Stimulated activated CD4-positive, alpha-beta T cell treated with anti-CD3 and anti-CD28 coated beads, Interleukin-12 subunit alpha, Interleukin-12 subunit beta, amount 100 ng/mL, for 48 hours (primary cell): Measurements from ENCODE around the gene LAPTM5.

Experiments used
- DNase-seq, 3 donors: peaks; one replicate each; pipeline ENCODE4 v3.0.0-alpha.2; 2020; ENCODE audit warnings: low read depth in 2 of 3, low spot score in 1 of 3

The LAPTM5 gene

DNA sequence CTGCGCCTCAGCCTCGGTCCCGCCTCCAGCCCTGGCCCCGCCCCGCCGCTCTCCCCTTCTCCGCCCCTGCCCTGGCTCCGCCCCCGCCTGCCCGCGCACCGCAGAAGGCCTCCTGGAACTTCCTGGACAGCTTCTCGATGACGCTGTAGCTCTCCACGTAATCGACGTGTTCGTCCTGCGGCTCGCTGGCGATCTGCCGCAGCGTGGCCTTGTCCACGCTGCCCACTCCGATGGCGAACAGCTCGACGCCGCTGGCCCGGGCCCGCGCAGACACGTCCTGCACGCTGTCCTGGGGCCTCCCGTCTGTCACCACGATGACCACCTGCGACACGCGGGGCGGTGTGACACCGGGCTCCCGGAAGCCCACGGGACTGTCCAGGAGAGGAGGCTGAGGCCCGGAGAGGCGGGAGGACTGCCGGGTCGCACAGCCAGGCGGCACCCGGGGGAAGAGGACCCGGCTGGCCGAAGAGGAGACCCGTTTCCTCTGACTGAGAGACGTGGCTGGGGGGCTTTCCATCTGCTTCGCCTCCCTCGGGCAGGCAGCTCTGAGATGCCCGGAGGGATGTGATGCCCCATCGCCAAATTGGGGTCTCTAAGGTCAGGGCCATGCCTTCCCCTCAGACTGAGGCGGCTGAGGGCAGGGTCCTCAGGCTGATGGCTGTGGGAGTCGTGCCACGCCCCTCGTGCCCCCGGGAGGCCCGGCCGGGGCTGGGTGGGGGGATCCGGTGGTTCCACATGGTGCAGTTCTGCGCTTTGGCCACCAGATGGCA is 38.8 kb downstream of the LAPTM5 start:
- peak; percentile 73 to 91 (median 75) for DNase-seq

DNA sequence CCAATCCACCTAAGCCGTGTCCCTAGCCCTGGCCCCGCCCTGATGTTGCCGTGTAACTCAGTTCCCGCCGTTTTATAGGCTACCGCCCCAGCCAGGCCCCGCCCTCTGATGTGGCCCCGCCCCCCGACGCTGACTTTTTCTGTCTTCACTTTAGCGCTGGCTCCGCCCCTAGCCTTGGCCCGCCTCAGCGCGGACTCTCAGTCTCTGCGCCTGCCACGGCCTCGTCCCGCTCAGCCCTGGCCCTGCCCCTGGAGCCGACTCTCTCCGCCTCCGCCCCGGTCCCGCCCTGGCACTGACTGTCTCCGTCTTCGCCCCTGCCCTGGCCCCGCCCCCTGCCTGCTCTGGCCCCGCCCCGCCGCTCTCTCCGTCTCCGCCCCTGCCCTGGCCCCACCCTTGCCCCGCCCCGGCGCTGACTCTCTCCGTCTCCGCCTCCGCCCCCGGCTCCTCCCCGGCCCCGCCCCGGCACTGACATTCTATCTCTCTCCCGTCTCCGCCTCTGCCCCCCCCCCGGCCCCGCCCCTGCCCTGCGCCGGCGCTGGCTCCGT is 39.4 kb downstream of the LAPTM5 start:
- DNase-seq: peak; percentile 98 to 100 (median 99)

DNA sequence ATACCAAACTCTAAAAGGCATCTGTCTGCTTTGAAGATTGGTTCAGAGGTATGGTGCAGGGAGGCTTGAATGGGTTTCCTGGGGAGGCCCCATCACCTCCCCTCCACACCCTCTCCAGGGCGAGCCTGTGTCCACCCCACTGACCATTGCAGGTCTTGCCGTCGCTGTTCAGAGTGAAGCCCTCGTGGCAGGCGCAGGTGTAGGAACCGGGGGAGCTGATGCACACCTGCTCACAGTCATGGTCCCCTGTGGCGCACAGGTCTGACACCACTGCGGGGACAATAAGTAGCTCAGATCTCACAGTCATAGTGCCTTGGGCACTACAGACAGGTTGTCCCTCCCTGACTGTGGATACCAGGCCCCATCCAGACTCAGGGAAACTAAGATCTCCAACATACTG is 40.9 kb downstream of the LAPTM5 start:
- DNase-seq: no peak

DNA sequence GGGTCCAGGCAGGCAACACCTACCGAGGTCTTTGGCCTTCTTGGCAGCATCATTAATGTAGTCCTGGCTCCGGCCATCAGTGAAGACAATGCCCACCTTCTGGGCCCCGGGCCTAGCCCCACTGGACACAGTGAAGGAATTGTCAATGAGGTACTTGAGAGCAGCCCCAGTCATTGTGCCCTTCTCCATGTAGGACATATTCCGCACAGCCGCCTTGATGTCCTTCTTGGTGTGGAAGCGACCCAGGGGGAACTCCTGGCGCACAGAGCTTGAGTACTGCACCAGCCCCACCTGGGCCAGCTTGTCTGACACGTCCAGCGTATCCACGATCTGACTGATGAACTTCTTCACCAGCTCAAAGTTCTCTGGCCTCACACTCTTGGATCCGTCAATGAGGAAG is 41.7 kb downstream of the LAPTM5 start:
- DNase-seq: no peak

DNA sequence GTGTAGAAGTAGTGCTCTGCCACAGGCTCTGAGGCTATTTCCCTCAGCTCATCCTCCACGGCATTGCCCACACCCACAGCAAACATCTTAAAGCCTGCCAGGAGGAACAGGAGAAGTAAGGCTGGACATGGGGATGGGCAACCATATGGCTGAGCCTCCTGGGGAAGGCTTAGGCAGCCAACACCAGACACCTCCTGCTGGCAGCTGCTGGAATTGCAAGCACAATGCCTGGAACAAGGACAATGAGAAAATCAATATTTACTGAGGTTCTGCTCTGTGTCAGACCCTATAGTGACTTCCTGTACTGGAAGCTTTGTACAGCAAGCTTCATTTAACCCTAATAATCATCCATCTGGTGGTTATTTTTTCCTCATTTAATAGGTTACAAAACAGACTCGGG is 42.4 kb downstream of the LAPTM5 start:
- peak in 1 of 3 donors; percentile 26 for DNase-seq

DNA sequence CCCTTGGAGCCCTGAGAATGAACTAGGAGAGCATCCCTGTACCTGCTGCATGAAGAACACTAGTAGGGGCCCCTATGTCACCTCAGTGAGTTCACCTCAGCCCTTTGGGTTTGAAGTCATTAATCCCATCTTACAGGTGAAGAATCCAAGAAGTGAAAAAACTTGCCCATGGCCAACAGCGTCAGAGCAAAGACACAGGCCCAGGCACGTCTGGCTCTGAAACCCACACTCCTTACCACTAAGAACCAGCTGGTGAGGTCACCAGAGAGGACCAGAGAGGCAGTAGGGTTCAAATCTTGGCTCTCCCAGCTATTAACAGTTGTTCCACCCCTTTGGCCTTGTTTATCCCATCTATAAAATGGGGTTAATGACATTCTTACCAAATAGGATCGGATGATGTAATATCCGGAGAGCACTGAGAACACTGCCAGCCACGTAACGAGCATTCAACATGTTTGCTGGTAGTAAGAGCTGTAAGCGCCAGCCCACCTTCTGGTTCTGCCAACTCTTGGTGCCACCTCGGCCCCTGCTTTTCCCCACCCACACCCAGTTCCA is 43.0 kb downstream of the LAPTM5 start:
- no peak for DNase-seq

DNA sequence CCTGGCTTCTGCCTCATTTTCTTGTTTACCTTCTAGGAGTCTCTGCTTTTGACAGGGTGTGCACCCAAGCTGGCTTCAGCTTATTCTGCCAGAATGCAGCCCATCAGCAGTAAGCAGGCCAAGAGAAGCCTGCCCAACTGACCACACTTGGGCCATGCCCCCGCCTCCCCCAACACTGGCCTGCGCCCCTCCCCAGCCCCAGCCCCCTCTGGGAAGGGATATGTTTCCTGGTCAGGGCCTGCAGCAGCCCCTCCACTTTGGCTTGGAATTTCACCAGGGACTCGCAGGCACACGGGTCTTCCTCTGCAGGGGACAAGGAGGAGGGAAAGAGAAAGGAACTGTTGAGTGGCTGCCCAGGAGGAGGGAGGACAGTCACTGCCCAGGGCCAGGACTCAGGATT is 43.5 kb downstream of the LAPTM5 start:
- DNase-seq: no peak

DNA sequence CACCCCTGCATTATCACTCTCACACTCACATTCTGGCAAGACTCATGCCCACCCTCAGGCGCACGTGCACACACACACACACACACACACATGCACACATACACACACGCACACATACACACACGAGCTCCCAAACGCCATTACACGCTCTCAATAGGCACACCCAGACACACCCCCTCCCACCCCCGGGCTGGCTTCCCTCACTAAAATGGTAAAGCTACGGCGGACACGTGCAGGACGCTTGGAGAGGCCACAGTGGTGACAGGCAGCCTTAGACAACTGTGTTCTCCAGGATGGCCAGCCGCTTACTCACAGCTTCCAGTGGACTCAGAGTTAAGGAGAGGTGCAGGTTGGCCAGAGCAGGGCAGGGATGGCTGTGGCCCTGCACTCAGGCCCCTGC is 44.3 kb downstream of the LAPTM5 start:
- no peak for DNase-seq

DNA sequence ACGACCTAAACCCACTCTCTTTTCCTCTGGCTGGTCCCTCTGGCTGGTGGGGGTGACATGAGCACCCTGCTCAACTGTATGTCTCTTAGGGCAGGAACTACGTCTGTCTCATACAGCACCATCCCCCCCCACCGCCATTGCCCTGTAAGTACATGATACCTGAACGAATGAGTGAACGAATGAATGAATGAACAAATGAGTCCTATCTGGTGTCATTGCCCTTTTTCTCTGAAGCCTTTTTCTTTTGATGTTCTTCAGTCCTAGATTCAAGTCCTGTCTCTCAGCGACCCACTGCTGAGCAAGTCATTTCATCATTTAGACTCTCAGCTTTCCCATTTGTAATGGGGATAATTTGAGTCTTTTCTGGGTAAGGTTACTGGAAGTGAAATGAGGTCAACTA is 45.0 kb downstream of the LAPTM5 start:
- no peak for DNase-seq

DNA sequence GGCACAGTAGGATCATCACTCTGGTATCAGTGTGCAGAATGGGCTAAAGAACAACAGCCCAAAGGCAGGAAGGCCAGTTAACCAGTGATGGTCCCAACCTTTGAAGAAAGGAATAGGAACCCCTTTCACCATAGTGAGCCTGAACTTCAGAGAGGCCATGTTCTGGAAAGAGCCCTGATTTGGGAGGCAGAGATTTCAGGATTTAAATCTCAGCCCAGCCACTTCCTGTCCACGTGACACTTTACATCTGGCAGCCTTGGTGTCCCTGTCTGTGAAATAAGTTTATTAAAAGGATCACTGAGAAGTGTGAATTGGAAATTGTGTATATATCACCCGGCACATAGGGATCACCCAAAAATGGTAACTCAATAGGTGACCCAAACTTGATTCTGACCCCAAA is 47.2 kb downstream of the LAPTM5 start:
- no peak for DNase-seq

DNA sequence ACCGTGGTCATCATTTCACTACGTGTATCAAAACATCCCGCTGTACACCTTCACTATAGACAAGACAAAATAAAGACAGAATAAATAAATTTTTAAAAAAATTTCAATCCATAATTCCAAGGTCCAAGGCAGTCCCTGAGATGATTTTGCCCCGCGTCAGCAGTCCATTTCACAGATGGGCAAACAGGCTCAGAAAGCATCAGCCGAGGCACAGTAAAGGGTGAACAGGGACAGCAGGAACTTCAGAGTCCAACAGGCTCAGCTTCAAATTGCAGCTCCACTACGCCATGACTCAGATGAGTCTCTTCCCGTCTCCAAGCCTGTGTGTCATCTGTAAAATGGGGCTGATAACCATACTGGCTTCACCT is 49.2 kb downstream of the LAPTM5 start:
- DNase-seq: no peak

DNA sequence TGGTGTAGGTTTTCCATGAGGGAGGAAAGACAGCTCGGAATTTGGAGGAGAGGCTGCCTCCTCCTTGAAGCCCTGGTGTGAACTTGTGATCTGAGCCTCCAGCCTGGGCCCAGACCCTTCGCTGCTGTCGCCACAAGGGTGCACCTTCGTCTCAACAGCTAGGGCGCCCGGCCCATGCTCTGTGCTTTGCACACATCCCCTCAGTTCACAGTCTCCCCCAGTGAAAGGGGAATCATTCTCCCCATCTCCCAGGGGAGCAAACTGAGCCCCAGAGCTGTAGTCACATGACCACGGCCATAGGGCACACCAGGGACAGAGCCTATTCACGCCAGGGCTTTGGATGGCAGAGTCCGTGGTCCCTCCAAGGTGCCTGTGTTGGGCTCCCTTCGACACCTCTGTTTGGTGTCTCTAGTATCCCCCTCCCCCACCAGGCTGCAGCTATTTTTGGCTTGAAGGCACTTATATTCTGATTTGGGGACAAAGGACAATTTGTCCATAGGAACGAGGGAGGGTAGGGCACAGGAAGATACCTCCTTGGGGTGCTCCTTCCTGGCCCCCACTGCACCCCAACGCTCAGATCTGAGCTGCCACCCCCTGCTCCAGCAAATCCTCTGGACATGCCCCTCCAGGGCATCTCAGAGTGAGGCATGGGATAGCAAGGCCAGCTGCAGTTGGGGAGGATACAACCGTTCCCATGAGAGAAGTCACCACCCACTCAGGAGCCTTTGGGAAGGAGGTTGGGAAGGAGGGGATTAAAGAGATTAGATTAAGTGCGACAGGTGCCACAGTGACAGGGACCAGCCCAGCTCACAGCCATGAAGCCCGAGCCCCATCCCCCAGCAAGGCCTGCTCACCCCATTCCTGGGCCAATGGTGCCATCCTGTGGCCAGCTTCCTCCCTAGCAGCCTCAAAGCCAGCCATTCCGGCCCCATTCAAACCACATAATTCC is 49.9 kb downstream of the LAPTM5 start:
- peak; percentile 56 to 77 (median 56) for DNase-seq

DNA sequence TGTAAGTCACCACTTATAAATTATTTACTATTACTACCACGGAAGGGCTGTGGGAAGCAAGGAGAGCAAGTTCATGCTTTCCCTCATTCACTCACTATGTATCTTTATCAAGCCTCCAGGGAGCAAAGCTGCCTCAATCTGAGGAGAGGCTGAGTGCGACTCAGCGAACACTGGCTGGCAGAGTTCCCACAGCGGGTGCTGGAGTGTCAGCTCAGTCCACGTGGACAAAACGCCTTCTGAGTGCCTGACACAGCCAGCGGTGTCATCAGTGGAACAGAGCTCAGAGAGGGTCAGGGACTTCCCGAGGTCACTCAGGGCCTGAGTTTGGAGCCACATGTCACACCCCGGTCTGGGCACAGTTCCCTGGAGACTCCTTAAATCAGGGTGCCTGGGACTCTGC is 51.0 kb downstream of the LAPTM5 start:
- DNase-seq: no peak

DNA sequence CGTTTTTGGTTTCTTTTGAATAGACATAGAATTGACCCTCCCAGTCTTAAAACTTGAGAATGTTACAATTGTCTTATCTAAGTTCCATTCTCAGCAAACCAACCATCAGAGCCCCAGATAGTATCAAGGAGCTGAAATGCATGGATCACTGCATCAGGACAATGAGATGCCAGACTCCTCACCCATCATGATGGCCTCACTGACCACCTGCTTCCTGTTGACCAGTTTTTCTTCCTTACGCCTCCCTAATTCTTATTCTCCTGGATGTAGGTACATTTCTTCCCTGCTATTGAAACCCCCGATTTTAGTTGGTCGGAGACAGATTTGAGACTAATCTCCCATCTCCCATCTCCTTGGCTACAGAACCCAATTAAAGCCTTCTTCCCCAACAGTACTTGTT is 51.9 kb downstream of the LAPTM5 start:
- DNase-seq: no peak

DNA sequence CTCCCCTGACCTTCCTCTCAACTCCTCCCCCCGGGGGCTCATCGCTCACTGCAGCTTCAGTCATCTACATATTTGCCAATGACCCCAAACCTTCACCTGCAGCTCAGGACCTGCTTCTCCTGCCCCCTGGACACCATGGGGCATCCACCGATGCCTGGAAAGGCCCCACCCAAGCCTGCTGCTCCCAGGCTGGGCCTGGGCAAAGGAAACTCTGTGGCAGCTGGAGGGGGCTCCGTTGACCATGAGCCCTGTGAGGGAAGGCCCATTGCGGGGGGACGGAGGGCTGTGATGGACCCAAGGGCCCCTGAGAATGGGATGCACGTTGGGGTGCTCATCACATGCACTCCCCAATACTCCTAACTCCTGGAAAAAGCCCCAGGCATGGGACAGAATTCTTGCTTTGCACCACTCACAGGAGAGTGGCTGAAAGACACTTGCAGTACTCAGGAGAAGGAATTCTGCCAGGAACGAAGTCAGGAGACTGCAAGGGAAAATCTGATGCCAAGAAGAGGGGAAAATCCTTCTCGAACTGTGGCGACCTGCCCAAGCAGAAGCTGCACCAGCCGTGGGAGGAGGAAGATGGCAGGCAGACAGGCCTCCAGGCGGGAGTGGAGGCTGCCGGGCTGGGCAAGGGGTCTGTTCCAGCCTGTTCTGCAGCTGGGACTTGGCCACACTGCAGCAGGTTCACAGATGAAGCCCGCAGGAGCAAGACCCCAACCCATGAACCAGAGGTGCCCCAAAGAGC is 52.6 kb downstream of the LAPTM5 start:
- no peak for DNase-seq

DNA sequence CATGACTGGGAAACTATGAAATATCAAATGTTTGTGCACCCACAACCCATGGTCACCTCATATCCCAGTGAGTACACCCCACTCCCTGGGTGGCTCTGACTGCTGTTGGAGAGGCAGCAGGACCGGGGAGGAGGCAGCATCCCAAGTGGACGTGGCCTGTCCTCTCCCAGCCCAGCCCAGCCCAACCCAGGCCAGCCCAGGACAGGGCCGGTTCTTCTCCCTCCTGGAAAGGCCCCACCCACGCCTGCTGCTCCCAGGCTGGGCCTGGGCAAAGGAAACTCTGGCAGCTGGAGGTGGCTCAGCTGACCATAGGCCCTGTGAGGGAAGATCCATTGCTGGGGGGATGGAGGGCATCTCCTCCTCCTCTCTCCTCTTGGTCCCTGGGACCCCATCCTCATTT is 53.3 kb downstream of the LAPTM5 start:
- no peak for DNase-seq

DNA sequence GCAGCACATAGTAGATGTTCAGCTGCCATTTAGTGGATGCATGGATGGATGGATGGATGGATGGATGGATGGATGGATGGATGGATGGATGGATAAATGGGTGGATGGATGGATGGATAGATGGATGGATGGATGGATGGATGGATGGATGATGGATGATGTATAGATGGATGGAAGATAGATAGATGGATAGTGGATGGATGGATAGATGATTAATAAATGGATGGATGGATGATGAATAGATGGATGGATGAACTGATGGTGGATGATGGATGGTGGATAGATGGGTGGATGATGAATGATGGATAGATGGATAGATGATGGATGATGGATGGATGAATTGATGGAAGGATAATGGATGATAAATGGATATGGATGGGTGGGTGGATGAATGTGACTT is 54.8 kb downstream of the LAPTM5 start:
- DNase-seq: no peak

DNA sequence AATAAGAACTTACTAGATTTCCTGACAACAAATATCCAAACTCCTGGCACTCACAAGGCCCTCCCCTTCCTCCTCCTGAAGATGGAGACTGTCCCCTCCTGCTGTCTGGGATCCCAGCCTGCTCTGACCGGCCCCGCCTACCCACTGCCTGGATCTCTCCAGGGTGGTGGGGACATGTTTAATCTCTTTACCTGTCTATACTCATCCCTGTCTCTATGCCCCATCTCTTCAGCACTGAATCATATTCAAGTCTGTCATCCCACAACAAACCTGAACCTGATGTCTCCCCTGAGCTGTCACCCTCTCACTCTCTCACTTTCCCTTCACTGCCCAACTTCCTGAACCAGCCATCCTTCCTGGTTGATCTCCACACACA is 56.3 kb downstream of the LAPTM5 start:
- DNase-seq: no peak

DNA sequence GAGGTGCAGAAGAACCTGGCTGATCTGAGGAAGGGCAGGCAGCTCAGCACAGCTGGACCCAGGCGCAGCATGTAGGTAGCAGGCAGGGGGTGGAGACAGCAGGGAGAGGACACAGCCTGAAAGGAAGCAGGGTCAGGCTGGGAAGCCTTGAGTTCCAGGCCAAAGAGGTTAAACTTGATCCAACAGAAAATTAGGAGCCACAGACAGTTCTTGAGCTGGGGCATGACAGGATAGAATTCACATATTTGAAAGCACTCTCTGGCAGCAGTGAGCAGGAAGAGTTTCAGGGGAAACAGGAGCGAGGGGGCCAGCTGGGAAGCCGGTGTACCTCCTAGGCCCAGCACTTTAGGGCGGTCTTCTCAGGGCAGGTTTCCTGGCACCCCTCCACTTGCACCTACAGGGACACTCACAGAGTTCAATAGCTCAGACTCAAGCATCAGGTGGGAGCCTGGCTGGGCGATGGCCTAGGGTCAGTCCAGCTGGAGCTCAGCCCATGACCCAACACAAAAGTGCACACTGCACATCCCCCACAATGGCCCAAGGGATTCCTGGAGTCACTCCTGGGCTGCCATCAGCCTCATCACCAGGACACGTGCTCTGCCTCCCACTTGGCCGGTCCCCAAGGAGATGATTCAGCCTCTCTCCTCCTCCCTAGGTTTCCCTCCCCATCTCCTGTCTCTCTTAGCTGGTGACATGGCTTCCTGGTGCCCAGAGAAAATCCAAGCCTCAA is 56.9 kb downstream of the LAPTM5 start:
- no peak for DNase-seq

DNA sequence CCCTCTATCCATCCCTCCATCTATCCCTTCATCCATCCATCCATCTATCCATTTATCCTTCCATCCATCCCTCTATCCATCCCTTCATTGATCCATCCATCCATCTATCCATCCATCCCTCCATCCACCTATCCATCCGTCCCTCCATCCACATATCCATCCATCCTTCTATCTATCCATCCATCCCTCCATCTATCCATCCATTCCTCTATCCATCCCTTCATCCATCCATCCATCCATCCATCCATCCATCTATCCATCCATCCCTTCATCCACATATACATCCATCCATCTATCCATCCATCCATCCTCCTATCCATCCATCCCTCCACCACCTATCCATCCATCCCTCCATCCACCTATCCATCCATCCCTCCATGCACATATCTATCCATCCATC is 57.8 kb downstream of the LAPTM5 start:
- no peak for DNase-seq
